ENCODE data around the gene YJEFN3.

YJEFN3 gene

DNA sequence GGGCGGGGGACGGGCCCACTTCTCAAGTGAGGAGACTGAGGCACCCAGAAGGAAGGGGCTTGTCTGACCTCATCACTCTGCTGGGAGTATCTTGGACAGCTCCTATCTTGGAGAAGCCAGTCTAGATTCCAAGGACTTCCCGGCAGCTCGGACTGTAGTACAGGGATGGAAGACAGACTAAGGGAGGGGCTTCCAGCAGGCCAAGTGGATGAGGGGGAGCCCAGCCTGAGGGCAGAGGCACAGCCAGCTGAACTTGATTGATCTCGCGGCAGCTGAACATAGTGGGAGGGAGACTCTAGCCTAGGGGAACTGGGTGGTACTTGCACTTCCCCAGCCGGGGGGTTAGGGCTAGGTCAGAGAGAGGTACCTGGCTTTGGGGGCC, 10.1 kb downstream of the YJEFN3 start:
- DNase-seq (ENCODE audit: low read depth in 2 of 2) = no peak

GRCh38 chr19:19539698-19540063, 11.0 kb downstream of the YJEFN3 start:
- DNase-seq (ENCODE audit: low read depth in 2 of 2) = no peak

GRCh38 chr19:19540064-19540714, 11.5 kb downstream of the YJEFN3 start:
- peak; percentile 61 to 68 for DNase-seq (ENCODE audit: low read depth in 2 of 2)

GRCh38 chr19:19540715-19541515, 12.2 kb downstream of the YJEFN3 start:
- peak; percentile 67 to 71 for DNase-seq (ENCODE audit: low read depth in 2 of 2)

GRCh38 chr19:19541616-19542015, 12.9 kb downstream of the YJEFN3 start:
- no peak for DNase-seq (ENCODE audit: low read depth in 2 of 2)

- no peak for DNase-seq (ENCODE audit: low read depth in 2 of 2)
These were observed 13.8 kb downstream of the YJEFN3 start for GRCh38 chr19:19542507-19542906.

GRCh38 chr19:19543101-19543500, 14.4 kb downstream of the YJEFN3 start:
- DNase-seq (ENCODE audit: low read depth in 2 of 2) = no peak

- no peak for DNase-seq (ENCODE audit: low read depth in 2 of 2)
These were observed 14.9 kb downstream of the YJEFN3 start for GRCh38 chr19:19543640-19544039.

GRCh38 chr19:19544257-19544953, 15.7 kb downstream of the YJEFN3 start:
- no peak for DNase-seq (ENCODE audit: low read depth in 2 of 2)

GRCh38 chr19:19544954-19545591, 16.4 kb downstream of the YJEFN3 start:
- DNase-seq (ENCODE audit: low read depth in 2 of 2) = no peak

DNA sequence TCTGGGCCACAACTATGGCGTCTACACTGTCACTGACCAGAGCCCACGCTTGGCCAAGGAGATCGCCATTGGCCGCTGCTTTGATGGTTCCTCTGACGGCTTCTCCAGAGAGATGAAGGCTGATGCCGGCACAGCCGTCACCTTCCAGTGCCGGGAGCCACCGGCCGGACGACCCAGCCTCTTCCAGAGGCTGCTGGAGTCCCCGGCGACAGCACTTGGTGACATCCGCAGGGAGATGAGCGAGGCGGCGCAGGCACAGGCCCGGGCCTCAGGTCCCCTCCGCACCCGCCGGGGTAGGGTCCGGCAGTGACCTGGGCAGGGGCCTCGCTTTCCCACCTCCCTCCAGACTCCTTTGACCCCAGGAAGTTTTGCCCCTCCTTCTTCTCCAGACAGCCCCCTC, 17.0 kb downstream of the YJEFN3 start:
- no peak for DNase-seq (ENCODE audit: low read depth in 2 of 2)

DNA sequence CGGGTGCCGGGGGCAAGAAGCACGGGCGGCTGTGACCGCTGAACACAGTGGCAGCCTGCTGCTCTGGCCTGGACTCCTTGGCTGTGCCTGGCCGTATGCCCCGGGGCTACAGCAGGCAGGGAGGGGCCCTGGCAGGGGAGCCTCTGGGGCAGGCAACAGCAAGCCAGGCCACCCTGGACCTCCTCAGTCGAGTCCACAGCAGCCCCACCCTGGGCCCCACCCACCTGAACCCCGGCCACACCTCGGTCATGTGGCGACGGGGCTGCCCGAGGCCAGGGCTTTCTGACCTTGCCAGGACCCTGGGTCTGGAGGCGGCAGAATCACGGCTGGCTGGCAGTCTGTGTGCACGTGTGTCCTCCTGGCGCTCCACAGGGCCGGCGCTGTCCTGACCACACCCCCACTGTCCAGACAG, 18.0 kb downstream of the YJEFN3 start:
- no peak for DNase-seq (ENCODE audit: low read depth in 2 of 2)

- DNase-seq (ENCODE audit: low read depth in 2 of 2) = no peak
These were observed 19.1 kb downstream of the YJEFN3 start for GRCh38 chr19:19547674-19548336.

DNA sequence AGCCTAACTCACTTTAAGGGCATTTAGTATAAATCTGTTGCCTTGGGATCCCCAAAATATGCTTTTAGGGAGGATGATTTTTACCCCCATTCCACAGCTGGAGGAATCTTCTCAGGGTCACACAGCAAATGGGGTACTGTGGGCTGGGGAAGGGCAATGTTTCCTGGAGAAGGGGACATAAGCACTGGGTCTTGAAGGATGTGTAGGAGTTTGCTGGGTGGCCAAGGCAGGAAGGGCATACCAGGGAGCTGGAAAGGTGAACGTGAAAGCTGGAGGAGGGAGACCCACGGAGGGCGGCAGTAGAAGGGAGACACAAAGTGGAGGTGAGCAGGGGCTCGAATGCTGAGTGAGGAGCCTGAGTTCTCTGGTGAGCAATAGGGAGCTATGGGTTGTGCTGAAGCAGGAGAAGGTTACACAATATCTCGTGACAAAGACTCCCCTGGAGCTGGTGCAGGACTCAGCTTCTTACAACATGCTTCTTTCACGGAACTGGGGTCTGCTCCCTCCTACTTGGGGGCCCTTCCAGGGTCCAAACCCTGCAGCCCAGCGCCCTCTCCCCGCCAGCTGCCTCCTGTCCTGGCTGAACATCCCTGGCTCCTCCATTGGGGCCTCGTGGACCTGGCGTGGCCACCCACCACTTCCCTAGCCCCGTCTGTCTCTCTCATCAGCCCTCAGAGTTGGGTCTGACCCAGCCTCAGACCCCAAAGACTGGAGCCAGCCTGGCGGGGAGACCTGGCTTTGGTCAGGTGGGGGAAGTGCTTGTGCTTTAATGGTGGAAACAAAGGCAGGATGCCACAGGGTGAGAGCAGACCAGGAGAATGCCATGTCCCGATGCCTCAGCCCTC, 20.4 kb downstream of the YJEFN3 start:
- no peak for DNase-seq (ENCODE audit: low read depth in 2 of 2)

GRCh38 chr19:19549804-19550464, 21.2 kb downstream of the YJEFN3 start:
- DNase-seq (ENCODE audit: low read depth in 2 of 2) = no peak

GRCh38 chr19:19550485-19550929, 21.8 kb downstream of the YJEFN3 start:
- no peak for DNase-seq (ENCODE audit: low read depth in 2 of 2)

GRCh38 chr19:19550972-19551852, 22.5 kb downstream of the YJEFN3 start:
- DNase-seq (ENCODE audit: low read depth in 2 of 2) = no peak

DNA sequence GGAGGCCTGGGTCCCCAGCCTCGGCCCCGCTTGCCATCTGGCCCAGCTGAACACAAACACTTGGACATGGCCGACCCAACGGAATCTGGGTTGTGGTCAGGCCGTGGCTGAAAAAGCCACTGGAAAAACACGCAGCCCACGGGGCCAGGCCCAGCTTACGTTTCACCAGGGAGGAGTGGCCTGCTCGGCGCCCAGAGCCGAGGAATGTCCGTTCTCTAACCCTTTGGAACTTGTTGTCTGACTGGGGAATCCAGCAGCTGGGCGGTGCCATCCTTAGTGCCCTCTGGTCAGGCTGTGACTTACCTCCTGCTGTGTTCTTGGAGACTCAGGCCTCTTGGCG, 23.1 kb downstream of the YJEFN3 start:
- DNase-seq (ENCODE audit: low read depth in 2 of 2) = no peak

- no peak for DNase-seq (ENCODE audit: low read depth in 2 of 2)
These were observed 24.1 kb downstream of the YJEFN3 start for GRCh38 chr19:19552798-19553197.

Measured in stimulated activated CD4-positive, alpha-beta T cell treated with anti-CD3 and anti-CD28 coated beads, Interleukin-1b, Interleukin-23, amount 100 ng/mL, for 4 hours (primary cell).